GM12892 (cell line): ENCODE results near the gene GYS2.
A peak's percentile ranks its signal among the peaks of the same experiment; 100 is the strongest.

ENCODE experiments used
- DNase-seq: peaks from one replicate; pipeline ENCODE4 v3.0.0; 2011; ENCODE audit not compliant: insufficient read length
- FAIRE-seq: peaks from 2 replicates; lab custom pipeline; 2011; peaks lifted over from hg19 to GRCh38; lab: Jason Lieb, UNC
- POLR2A ChIP-seq: IDR thresholded peaks from 2 replicates; pipeline ENCODE4 v1.6.1; 2011; ENCODE audit warnings: low read depth, low read length, control low read depth
- POLR2AphosphoS5 ChIP-seq: IDR thresholded peaks from 2 replicates; pipeline ENCODE4 v1.6.1; 2011; ENCODE audit warnings: low read depth, low read length, control low read depth
- TAF1 ChIP-seq: IDR thresholded peaks from 2 replicates; pipeline ENCODE4 v1.6.1; 2011; ENCODE audit warnings: low read depth, mild to moderate bottlenecking, control low read depth, low read length, borderline replicate concordance

GYS2 gene

DNA sequence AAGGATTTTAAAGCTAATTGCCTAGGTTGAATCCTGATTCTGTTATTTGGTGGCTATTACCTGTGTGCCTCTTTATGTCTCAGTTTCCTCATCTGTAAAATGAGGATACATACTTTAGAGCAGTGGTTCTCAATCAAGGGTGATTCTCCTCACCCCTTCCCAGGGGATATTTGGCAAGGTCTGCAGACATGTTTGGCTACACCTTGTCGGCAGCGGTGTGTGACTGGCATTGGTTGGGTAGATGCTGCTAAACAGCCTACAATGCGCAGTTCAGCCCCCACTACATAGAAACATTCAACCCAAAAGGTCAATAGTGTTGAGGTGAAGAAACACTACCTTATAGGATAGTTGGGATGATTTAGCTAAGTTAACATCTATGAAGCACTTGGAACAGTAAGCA lies 29.6 kb upstream of the GYS2 start:
- FAIRE-seq = no peak
- no peak for DNase-seq
- TF ChIP-seq TAF1 = no peak
- peak; percentile 62; the same call in 1 of the 2 replicates for TF ChIP-seq POLR2AphosphoS5
- peak; percentile 52 for TF ChIP-seq POLR2A

DNA sequence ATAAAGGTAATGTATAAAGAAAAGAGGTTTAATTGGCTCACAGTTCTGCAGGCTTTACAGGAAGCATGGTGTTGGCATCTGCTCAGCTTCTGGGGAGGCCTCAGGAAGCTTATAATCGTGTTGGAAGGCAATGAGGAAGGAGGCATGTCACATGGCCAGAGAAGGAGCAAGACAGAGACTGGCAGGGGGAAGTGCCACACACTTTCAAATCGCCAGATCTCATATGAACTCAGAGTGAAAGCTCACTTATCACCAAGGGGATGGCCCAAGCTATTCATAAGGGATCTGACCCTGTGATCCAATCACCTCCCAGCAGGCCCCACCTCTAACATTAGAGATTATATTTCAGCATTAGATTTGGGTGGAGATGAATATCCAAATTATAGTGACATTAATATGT lies 26.7 kb upstream of the GYS2 start:
- FAIRE-seq (no peak), DNase-seq (no peak)
- TF ChIP-seq TAF1 = no peak
- no peak for TF ChIP-seq POLR2AphosphoS5
- no peak for TF ChIP-seq POLR2A

DNA sequence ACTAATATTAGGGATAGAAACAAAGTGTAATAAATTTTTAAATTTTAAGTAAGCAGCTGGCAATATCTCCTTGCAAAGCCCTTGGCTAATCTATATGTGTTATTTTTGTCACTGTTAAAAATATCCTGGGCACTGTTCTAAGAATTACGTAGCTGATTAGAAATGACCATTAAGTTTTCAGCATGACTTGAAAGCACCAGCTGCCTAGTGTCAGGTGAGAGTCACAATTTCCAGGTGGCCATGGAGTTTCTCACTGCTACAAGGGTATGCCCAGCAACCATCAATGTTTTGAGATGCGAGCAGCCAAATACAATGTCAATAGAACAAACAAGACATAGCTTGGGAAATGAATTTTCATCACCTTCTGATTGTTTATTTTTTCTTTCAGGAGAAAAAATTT lies 23.3 kb upstream of the GYS2 start:
- TF ChIP-seq POLR2A (no peak), POLR2AphosphoS5 (no peak), TAF1 (no peak)
- FAIRE-seq (no peak), DNase-seq (no peak)

DNA sequence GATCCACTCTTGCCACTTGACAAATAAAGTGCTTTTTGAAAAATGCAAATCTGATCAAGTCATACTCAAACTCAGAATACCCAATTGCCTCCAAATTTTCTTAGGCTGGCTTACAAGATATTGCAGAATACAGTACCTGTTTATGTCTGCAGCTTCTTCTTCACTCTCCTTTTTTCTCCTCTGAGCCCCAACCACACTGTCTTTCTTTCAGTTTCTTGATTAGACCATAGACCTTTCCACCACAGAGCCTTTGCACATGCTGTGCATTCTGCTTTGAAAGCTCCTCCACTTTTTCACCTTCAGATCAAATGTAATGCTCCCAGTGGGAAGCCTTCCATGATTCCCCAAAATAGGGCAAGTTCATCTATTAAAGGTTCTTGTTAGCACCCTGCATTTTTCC lies 13.9 kb upstream of the GYS2 start:
- FAIRE-seq (no peak), DNase-seq (no peak)
- no peak for TF ChIP-seq POLR2AphosphoS5
- no peak for TF ChIP-seq POLR2A
- TF ChIP-seq TAF1 = no peak

DNA sequence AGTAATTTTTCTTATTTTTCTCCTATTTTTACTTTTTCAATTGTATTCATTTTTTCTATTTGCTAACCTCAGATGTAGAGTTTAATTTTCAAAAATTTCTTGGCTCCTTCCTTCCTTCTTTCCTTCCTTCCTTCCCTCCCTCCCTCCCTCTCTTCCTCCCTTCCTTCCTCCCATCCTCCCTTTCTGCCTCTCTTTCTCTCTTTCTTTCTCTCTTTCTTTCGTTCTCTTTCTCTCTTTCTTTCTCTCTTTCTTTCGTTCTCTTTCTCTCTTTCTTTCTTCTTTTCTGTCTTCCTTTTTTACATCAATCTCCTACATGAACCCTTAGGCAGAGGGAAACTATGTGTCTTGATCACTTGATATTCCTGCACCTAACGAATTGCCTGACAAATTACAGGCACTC lies 12.4 kb upstream of the GYS2 start:
- no peak for DNase-seq
- no peak for FAIRE-seq
- no peak for TF ChIP-seq POLR2A
- no peak for TF ChIP-seq POLR2AphosphoS5
- no peak for TF ChIP-seq TAF1

DNA sequence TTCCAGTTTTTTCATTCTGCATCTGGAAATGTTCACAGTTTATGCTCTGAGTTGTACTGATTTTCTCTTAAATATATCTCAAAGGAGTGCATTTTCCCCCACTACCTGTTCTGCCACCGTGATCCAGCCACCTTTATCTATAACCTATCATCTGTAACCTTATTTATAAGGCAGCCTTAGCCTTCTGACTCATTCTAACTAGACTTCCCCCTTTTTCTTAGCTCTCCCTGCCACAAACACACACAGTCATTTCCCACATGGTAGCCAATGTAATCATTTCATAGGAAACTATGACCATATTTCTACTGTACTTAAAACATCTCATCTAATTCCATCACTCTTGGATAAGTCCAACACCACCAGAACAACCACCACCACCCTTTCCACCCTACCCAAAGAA lies 10.8 kb upstream of the GYS2 start:
- FAIRE-seq = no peak
- DNase-seq = no peak
- TF ChIP-seq POLR2AphosphoS5 (no peak), TAF1 (no peak), POLR2A (no peak)

DNA sequence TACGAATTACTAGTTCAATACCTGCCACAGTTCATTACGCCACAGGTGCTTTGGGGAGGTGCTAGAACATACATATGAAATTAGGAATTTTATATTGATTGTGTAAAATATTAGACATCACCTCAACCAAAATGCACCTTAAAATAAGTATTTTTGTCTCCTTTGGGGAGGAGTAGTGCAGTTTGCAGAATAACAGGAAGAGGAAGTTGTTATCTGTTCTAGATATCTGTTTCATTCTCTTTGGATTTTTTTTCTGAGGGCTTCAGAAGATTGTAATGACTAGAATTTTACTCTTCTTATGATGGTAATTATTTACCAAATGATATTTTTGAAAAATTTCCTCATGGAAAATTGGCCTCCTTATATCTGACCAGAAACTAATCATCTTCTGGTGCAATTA lies 9.9 kb upstream of the GYS2 start:
- no peak for FAIRE-seq
- no peak for TF ChIP-seq POLR2A
- TF ChIP-seq TAF1 = no peak
- TF ChIP-seq POLR2AphosphoS5 = no peak
- no peak for DNase-seq

DNA sequence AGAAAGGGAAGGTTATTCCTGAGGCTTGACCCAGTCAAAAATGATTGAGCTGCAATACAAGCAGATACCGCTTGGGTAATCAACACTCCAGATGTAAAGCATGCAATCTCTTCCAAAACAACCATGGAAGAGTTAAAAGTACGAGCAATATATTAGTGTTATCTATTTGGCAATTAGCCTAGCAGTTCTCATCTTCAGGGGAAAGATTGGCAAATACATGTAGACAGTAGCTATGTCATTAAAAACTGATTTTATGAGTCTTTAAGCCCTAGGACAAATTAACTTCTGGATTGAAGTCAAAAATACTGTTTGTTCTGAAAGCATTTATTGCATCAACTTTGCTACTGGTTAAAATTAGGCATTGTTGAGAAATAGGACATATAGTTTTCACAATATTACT lies 9.3 kb upstream of the GYS2 start:
- DNase-seq = no peak
- no peak for FAIRE-seq
- TF ChIP-seq TAF1 (no peak), POLR2A (no peak), POLR2AphosphoS5 (no peak)

DNA sequence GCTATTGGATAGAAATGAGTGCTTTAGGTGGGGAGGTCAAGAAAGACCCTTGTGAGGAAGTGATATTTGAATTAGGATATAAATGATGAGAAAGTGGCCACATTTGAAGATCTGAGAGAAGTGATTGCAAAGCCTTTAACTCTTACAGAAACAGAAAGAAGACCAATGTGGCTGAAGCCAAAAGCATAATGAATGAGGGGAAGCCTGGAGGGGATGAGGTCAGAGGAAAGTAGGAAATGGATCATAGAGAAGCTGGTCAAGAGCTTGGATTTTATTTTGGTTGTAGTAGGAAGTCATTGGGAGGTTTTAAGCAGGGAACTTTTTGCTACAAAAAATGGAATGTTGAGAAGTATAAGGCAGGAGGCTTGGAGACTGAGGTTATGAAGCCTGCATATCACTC lies 3.5 kb upstream of the GYS2 start:
- DNase-seq (no peak), FAIRE-seq (no peak)
- TF ChIP-seq TAF1 = no peak
- no peak for TF ChIP-seq POLR2AphosphoS5
- no peak for TF ChIP-seq POLR2A

DNA sequence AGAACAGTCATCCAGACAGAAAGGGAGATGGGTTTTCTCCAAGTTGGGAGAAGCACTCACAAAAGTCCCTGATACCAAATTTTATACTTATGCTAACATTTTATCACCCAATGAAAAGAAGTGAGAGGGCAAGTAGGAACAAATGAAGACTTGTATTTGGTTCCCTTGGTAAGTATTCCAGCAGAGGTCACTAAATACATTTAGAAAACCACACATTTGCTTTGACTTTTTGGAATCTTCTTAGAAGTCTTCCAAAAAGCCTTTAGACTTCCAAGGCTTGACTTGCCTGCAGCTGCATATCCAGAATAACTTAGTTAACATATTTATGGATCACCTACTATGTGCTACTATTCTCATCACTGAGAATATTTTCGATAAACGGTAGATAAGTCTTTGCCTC lies 3.1 kb upstream of the GYS2 start:
- TF ChIP-seq POLR2AphosphoS5 (no peak), TAF1 (no peak), POLR2A (no peak)
- FAIRE-seq (no peak), DNase-seq (no peak)

DNA sequence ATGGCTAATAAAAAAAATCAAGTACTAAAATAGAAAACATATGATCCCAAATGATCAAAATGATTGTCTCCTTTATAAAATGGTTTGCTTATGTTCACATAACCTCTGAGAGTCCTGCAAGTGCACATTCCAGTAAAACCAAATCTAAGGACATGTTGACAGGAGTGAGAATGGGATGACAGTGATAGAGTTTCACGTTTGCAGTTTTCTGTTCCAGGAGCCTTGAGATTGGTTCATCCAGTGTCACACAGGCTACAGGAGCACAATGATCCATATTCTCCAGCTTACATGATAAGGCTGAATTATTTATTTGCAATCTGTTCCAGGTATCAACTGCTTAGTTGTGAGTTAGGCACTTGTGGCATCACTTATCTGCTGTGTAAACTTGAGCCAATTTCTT lies 1.5 kb upstream of the GYS2 start:
- no peak for FAIRE-seq
- no peak for TF ChIP-seq POLR2A
- TF ChIP-seq TAF1 = no peak
- TF ChIP-seq POLR2AphosphoS5 = no peak
- no peak for DNase-seq

DNA sequence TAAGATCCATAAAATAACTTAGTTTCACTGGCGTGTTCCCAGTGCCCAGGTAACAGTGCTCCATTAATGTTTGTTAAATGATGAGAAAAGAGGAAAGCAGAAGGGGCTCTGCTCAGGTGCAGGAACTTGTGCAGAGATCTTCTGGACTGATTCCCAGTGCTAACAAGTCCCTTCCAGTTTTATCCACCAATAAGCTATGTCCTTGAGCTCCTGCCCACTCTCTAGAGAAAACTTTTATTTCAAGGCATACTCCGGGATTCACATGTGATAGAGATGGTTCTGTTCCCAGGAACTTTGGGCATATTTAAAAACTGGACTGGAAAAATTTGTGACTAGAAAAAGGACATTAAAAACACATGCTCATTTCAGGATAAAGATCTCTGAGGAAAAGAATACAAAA lies 1.9 kb downstream of the GYS2 start:
- TF ChIP-seq POLR2AphosphoS5 = no peak
- TF ChIP-seq TAF1 = no peak
- no peak for TF ChIP-seq POLR2A
- no peak for DNase-seq
- no peak for FAIRE-seq

DNA sequence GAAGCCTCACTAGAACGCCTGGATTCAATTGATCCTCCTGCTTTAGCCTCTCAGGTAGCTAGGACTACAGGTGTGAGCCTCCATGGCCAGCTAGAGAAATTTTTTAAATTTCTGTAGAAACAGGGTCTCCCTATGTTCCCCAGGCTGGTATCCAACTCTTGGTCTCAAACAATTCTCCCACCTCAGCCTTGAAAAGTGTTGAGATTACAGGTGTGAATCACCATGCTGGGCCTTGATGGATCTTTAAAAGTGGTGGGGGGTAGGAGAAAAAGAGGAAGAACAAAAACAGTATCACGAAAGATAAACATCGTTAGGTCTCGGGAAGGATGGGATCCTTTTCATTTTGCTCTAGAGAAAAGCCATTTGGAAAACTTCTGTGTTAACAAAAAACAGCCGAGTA lies 4.5 kb downstream of the GYS2 start:
- DNase-seq (no peak), FAIRE-seq (no peak)
- TF ChIP-seq TAF1 (no peak), POLR2AphosphoS5 (no peak), POLR2A (no peak)

DNA sequence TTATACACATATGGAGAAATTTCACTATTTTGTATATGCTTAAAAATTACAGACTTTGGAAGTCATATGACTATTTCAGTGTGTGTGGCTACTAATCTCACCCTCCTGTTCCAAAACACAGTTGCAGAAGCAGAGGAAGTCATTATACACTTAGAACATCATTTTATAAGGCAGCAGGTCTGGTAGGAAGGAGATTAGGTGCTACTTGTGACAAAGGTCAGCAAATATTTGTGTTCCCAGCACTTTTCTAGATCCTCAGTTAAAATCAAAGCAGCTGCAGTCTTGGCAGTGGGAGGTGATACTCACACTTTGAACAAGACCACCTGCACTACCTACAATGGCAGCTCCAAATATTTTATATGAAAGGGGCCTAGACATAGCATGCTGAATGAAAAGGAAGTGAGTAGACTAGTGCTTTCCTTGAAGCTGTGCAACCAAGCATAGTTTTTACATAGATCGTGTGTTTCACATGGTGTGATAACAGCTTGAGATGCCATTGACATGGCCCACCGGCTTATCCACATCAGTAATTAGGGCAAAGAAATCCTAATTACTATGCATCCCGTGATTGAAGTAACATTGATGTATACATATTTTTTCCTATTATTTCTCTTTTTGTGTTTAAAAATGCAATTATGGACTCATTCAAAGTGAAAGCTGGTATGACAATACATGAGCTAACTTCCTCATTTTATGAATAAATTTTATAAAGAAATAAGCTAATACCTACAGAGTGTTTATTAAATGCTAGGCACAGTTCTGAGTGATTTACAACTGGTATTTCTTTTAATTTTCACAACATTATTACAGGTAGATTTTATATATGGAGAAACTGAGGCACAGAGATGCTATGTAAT lies 5.3 kb downstream of the GYS2 start:
- FAIRE-seq (no peak), DNase-seq (no peak)
- no peak for TF ChIP-seq TAF1
- no peak for TF ChIP-seq POLR2A
